GM12878 (cell line): Measurements from ENCODE around the gene MTF2. TPM values are rescaled to one million over a fixed set of nuclear protein-coding genes. Genes with fewer than 3 reads are reported as not detected.
A peak's percentile ranks its signal among the peaks of the same experiment; 100 is the strongest.

Experiments used
- ATAC-seq: fragments of 200-7000 bp; cut with Tn5 transposase; 3 replicates; pipeline ENCODE4 v1.9.1; 2020; ENCODE audit warnings: mild to moderate bottlenecking, moderate library complexity
- BruUV-seq: library from RNA; stranded (reverse); fragments of 400-500 nt; replicated peaks from 2 replicates; lab custom pipeline; 2021; lab: Mats Ljungman, UMichigan
- CTCF ChIA-PET: fragments of 300-600 bp; sonication (Branson Sonifier 250); formaldehyde crosslinking; extraction: SDS; loops from one replicate; lab custom pipeline; 2021; ENCODE audit warnings: inconsistent platforms; lab: Yijun Ruan, JAX
- POLR2A ChIA-PET: fragments of 350-600 bp; formaldehyde crosslinking; extraction: SDS; loops from one replicate; lab custom pipeline; 2021; ENCODE audit warnings: inconsistent platforms; lab: Charles Lee
- RAD21 ChIA-PET: fragments of 300-600 bp; sonication (Branson Sonifier 250); formaldehyde crosslinking; loops from one replicate; lab custom pipeline; 2023; ENCODE audit warnings: antibody characterized with exemption; ENCODE audit not compliant: unreplicated experiment; lab: Charles Lee
- SMC1A ChIA-PET: fragments of 300-600 bp; sonication (Branson Sonifier 250); formaldehyde crosslinking; loops from one replicate; lab custom pipeline; 2023; ENCODE audit not compliant: unreplicated experiment, uncharacterized antibody; lab: Charles Lee
- DNase-seq: peaks from one replicate; pipeline ENCODE4 v3.0.0-alpha.2; 2011; ENCODE audit warnings: low read depth, low spot score
- FAIRE-seq: peaks from 3 replicates; lab custom pipeline; 2011; peaks lifted over from hg19 to GRCh38; lab: Jason Lieb, UNC
- H2AFZ ChIP-seq: 2 replicates; pipeline ENCODE4 v1.6.0; 2011; ENCODE audit warnings: low read depth, low read length, control low read depth; ENCODE audit not compliant: control insufficient read depth
- H3K27ac ChIP-seq: 2 replicates; pipeline ENCODE4 v1.5.1; 2011; ENCODE audit warnings: control low read depth; ENCODE audit not compliant: control insufficient read depth, insufficient read depth
- H3K27me3 ChIP-seq, 2 experiments: replicated peaks in 1 of 2; 2 replicates each; pipeline versions ENCODE4 v1.6.0 to v1.6.1; 2011; ENCODE audit warnings: low read length in 1 of 2; ENCODE audit not compliant: control insufficient read depth in 2 of 2, insufficient read depth in 2 of 2
- H3K36me3 ChIP-seq, 2 experiments: 2 replicates each; pipeline ENCODE4 v1.5.1; 2011; ENCODE audit warnings: low read length in 1 of 2; ENCODE audit not compliant: control insufficient read depth in 2 of 2, insufficient read depth in 2 of 2
- H3K4me1 ChIP-seq: 2 replicates; pipeline ENCODE4 v1.6.1; 2011; ENCODE audit warnings: mild to moderate bottlenecking, low read length, moderate library complexity, mixed read lengths; ENCODE audit not compliant: control insufficient read depth, insufficient read depth
- H3K4me2 ChIP-seq: 2 replicates; pipeline ENCODE4 v1.6.0; 2011; ENCODE audit warnings: control low read depth; ENCODE audit not compliant: control insufficient read depth, insufficient read depth
- H3K4me3 ChIP-seq: fragments of 200-600 bp; sonication (generic); 2 replicates; pipeline ENCODE4 v1.5.1; 2016
- H3K79me2 ChIP-seq: 2 replicates; pipeline ENCODE4 v1.6.0; 2011; ENCODE audit warnings: low read length; ENCODE audit not compliant: control insufficient read depth, insufficient read depth
- H3K9ac ChIP-seq: 2 replicates; pipeline ENCODE4 v1.8.0; 2011; ENCODE audit warnings: low read length, control low read depth, mixed read lengths; ENCODE audit not compliant: control insufficient read depth, insufficient read depth
- H3K9me3 ChIP-seq: replicated peaks from 3 replicates; pipeline ENCODE4 v1.5.1; 2011; ENCODE audit warnings: mild to moderate bottlenecking, low read length; ENCODE audit not compliant: control insufficient read depth, insufficient read depth
- H4K20me1 ChIP-seq: 2 replicates; pipeline ENCODE4 v1.6.0; 2011; ENCODE audit not compliant: control insufficient read depth, insufficient read depth
- CREB1 ChIP-seq: IDR thresholded peaks from 2 replicates; pipeline ENCODE4 v1.6.1; 2012; ENCODE audit warnings: low read depth, mild to moderate bottlenecking, inconsistent platforms
- CREM ChIP-seq: IDR thresholded peaks from 2 replicates; pipeline ENCODE4 v1.6.1; 2014; ENCODE audit warnings: antibody characterized with exemption, low read depth
- EP300 ChIP-seq, 2 experiments: fragments of 150-350 bp in 1 of 2; IDR thresholded peaks; 2 replicates each; pipeline ENCODE4 v1.6.1; 2011 to 2012; ENCODE audit warnings: low read depth in 2 of 2, low read length in 2 of 2, borderline replicate concordance in 1 of 2, improper control_type of control experiment in 1 of 2, inconsistent platforms in 1 of 2; ENCODE audit not compliant: control insufficient read depth in 1 of 2
- ESRRA ChIP-seq: IDR thresholded peaks from 2 replicates; pipeline ENCODE4 v1.6.1; 2012; ENCODE audit warnings: mild to moderate bottlenecking, low read length, improper control_type of control experiment
- ETV6 ChIP-seq, 2 experiments: fragments of 450-650 bp in 1 of 2; IDR thresholded peaks in 1 of 2; conservative IDR thresholded peaks in 1 of 2; 2 replicates each; pipeline ENCODE4 v1.6.1; 2014; ENCODE audit warnings: antibody characterized with exemption in 1 of 2, borderline replicate concordance in 1 of 2, low read depth in 1 of 2, mild to moderate bottlenecking in 1 of 2, moderate library complexity in 1 of 2
- NFXL1 ChIP-seq: fragments of 450-650 bp; IDR thresholded peaks from 2 replicates; pipeline ENCODE4 v1.6.1; 2017; ENCODE audit warnings: antibody characterized with exemption, mild to moderate bottlenecking, borderline replicate concordance
- RUNX3 ChIP-seq: IDR thresholded peaks from 2 replicates; pipeline ENCODE4 v1.6.1; 2012; ENCODE audit warnings: low read length, inconsistent platforms
- SPI1 ChIP-seq: IDR thresholded peaks from 2 replicates; pipeline ENCODE4 v1.6.1; 2011; ENCODE audit warnings: low read depth, mild to moderate bottlenecking, low read length, moderate library complexity, borderline replicate concordance; ENCODE audit not compliant: insufficient read depth
- SUPT20H ChIP-seq: IDR thresholded peaks from 2 replicates; pipeline ENCODE4 v1.6.1; 2011; ENCODE audit warnings: low read depth, mild to moderate bottlenecking, low read length, moderate library complexity, borderline replicate concordance; ENCODE audit not compliant: control insufficient read depth
- WGBS: methylation state at CpG from one replicate; pipeline ENCODE4 v1.1.6; 2016; ENCODE audit warnings: low lambda C conversion rate; ENCODE audit not compliant: insufficient replicate concordance, insufficient coverage; ENCODE audit errors: missing lambda C conversion rate; 5-methylcytosine and 5-hydroxymethylcytosine counted together
- in situ Hi-C: fragments of 300-500 bp; cut with MboI; formaldehyde crosslinking; loops from 9 replicates; pipeline ENCODE4 v1.14.3; 2018; ENCODE audit warnings: mixed read lengths
- intact Hi-C: fragments of 100-400 bp; cut with micrococcal nuclease; formaldehyde crosslinking; loops from one replicate; pipeline ENCODE4 v1.14.2; 2022; ENCODE audit not compliant: unreplicated experiment
- polyA plus RNA-seq, 11 experiments: library from polyadenylated mRNA; depleted of rRNA in 4 of 11; unstranded in 6 of 11; stranded (reverse) in 5 of 11; fragments of >200 nt; fragmentation: Nextera tagmentation in 4 of 11; fragmentation: Illumina TruSeq in 1 of 11; extraction: Ambion mirVana in 4 of 11; extraction: Trizol in 1 of 11; gene quantifications; 1 replicate in 1 of 11; 2 replicates in 10 of 11; pipeline versions ENCODE4 v1.2.1 to v1.2.3, GENCODE V29; 2011 to 2016; ENCODE audit warnings: inconsistent platforms in 2 of 11, missing spikeins in 2 of 11, low read depth in 1 of 11
- total RNA-seq, 4 experiments: library from RNA; depleted of rRNA in 3 of 4; stranded (reverse); fragments of >200 nt in 3 of 4; fragmentation: Illumina TruSeq in 1 of 4; extraction: Trizol in 1 of 4; gene quantifications; 2 replicates each; pipeline versions ENCODE4 v1.2.1 to v1.2.3, GENCODE V29; 2013 to 2021
- TF ChIP-seq, protein P1 (sequence below), 3 experiments: IDR thresholded peaks in 2 of 3; conservative IDR thresholded peaks in 1 of 3; 2 replicates each; pipeline ENCODE4 v1.5.1; 2011; ENCODE audit warnings: low read depth in 3 of 3, low read length in 3 of 3, mild to moderate bottlenecking in 3 of 3, control low read depth in 2 of 3, moderate library complexity in 2 of 3, inconsistent platforms in 1 of 3, mixed read lengths in 1 of 3; ENCODE audit not compliant: control insufficient read depth in 2 of 3, insufficient read depth in 1 of 3; ENCODE audit errors: extremely low read depth in 1 of 3
- TF ChIP-seq, protein P2 (sequence below): fragments of 450-650 bp; IDR thresholded peaks from 2 replicates; pipeline ENCODE4 v1.6.1; 2017; ENCODE audit warnings: low read depth, mild to moderate bottlenecking, moderate library complexity
- TF ChIP-seq, protein P3 (sequence below): fragments of 450-650 bp; formaldehyde crosslinking; IDR thresholded peaks from 2 replicates; pipeline ENCODE4 v1.5.0; 2022; ENCODE audit warnings: mild to moderate bottlenecking, missing genetic modification characterization

MTF2 gene
- total and polyA plus RNA-seq, 10 of the 15 experiments (the other 5 are each of a cell fraction or from before 2014, with no cell fraction given) = 22.6 to 74.9 (median 42.8) TPM

DNA sequence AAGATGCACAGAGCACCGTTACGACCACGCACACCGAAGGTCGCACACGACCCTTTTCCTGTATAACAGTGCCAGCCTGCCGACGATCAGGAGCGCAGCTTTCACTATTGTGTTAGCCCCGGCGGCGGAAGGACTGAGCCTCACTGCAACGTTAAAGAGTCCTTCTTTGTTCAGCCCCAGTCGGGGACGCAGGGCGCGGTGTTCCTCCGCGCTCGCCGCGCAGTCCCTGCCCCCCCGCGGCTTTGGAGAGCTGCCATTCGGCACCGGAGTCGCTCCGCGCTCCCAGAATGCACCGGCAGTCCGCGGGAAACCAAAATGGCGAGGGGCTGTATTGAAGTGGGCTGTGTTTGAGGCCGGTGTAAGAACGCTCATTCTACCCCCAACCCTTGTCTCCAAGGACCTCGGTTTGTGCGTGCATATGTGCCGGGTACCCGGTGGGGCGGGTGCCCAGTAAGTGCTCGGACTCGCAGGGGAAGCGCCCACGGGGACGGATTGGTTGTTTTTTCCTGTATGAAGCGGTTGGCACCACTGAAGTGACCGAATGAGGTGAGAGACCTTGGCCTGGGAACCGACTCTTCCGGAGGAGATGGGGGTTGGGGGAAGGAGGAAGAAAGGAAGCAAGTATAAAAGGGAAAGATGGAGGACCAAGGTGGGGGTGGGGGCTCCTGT, at the start of gene MTF2 (continued):
- TF ChIP-seq, protein P1, sequence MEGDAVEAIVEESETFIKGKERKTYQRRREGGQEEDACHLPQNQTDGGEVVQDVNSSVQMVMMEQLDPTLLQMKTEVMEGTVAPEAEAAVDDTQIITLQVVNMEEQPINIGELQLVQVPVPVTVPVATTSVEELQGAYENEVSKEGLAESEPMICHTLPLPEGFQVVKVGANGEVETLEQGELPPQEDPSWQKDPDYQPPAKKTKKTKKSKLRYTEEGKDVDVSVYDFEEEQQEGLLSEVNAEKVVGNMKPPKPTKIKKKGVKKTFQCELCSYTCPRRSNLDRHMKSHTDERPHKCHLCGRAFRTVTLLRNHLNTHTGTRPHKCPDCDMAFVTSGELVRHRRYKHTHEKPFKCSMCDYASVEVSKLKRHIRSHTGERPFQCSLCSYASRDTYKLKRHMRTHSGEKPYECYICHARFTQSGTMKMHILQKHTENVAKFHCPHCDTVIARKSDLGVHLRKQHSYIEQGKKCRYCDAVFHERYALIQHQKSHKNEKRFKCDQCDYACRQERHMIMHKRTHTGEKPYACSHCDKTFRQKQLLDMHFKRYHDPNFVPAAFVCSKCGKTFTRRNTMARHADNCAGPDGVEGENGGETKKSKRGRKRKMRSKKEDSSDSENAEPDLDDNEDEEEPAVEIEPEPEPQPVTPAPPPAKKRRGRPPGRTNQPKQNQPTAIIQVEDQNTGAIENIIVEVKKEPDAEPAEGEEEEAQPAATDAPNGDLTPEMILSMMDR (IDR thresholded peaks at IDR 0.05 in 2 of 3, conservative IDR thresholded peaks at IDR 0.05 in 1 of 3; ENCODE audit: control insufficient read depth in 2 of 3, extremely low read depth in 1 of 3, insufficient read depth in 1 of 3, low read depth in 3 of 3, low read length in 3 of 3) = 0 out of 6 replicates have a peak, but pooled peaks of 1 of the 3 experiments have one; percentile 1
- TF ChIP-seq, protein P2, sequence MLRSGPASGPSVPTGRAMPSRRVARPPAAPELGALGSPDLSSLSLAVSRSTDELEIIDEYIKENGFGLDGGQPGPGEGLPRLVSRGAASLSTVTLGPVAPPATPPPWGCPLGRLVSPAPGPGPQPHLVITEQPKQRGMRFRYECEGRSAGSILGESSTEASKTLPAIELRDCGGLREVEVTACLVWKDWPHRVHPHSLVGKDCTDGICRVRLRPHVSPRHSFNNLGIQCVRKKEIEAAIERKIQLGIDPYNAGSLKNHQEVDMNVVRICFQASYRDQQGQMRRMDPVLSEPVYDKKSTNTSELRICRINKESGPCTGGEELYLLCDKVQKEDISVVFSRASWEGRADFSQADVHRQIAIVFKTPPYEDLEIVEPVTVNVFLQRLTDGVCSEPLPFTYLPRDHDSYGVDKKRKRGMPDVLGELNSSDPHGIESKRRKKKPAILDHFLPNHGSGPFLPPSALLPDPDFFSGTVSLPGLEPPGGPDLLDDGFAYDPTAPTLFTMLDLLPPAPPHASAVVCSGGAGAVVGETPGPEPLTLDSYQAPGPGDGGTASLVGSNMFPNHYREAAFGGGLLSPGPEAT = peak; percentile 92
- TF ChIP-seq ETV6 (conservative IDR thresholded peaks at IDR 0.05 in 1 of 2, IDR thresholded peaks at IDR 0.05 in 1 of 2; ENCODE audit: borderline replicate concordance in 1 of 2, low read depth in 1 of 2) = peak in 1 of 2 experiments; percentile 82; a peak in 2 of 4 replicates
- peak; percentile 82; the same call in 1 of the 2 replicates for TF ChIP-seq ESRRA

DNA sequence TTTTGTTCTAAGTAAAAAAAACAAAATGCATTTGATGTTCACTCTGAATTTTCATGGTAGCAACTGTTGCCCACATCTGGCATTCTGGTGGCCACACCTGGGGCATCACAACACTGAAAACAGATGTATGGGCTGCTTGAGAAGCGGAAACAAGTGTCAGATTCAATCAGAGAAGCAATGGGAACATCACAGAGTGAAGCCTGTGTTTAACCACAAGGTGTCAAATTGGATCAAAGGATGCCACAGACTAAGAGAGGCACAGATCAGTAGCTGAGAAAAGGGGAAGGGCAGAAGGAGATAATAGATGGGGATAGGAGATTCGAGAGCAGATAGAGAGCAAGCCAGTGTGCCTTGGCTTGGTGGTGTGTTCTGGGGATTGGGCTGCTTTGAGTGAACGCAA, 49.8 kb upstream of the MTF2 start:
- Histone ChIP-seq H3K9me3 (no peaks in the 10 kb centered on the region), H3K4me1 (peaks cover 19% of the 10 kb centered on the region), H2AFZ (no peak overlapping the region)

More for the DNA sequence above, 49.8 kb upstream of the MTF2 start:
- no peak overlapping the region for H3K27ac ChIP-seq
- intact Hi-C loops (no loop called here), in situ Hi-C loops (loop anchor here (5.0 kb wide), 1 partner anchor 33 kb away; no protein-coding TSS in a partner anchor)
- no peaks in the 10 kb centered on the region; a peak in 1 of 4 replicates for H3K27me3 ChIP-seq
- no peaks in the 10 kb centered on the region for H3K79me2 ChIP-seq
- SMC1A ChIA-PET = interaction anchor here (1.0 kb wide), 1 partner anchor 51 kb away, joined by 4 read pairs; no protein-coding TSS in a partner anchor
- no peaks in the 10 kb centered on the region for H4K20me1 ChIP-seq
- H3K9ac ChIP-seq = no peak overlapping the region
- FAIRE-seq (peak; percentile 13), ATAC-seq (peak; percentile 40), DNase-seq (peak; percentile 43)
- CTCF ChIA-PET = interaction anchor here (1.4 to 22.9 kb wide), 3 partner anchors 10 to 61 kb away, joined by 3 to 445 read pairs (median 3); no protein-coding TSS in a partner anchor
- POLR2A ChIA-PET = no interaction called here
- no TSS peak for BruUV-seq
- no peak overlapping the region; the same call in 1 of the 2 replicates for H3K4me2 ChIP-seq
- no peaks in the 10 kb centered on the region for H3K36me3 ChIP-seq
- H3K4me3 ChIP-seq = no peak overlapping the region
- WGBS = 65% methylated on average over 3 of the region's 3 CpGs
- TF ChIP-seq SUPT20H (no peak), RUNX3 (peak; percentile 38; the same call in 1 of the 2 replicates), CREB1 (no peak), EP300 (IDR thresholded peaks at IDR 0.05; ENCODE audit: borderline replicate concordance in 1 of 2, control insufficient read depth in 1 of 2, low read depth in 2 of 2, low read length in 2 of 2) (no peak), SPI1 (peak; percentile 7; the same call in 1 of the 2 replicates), NFXL1 (no peak), CREM (no peak)
- TF ChIP-seq, protein P3, sequence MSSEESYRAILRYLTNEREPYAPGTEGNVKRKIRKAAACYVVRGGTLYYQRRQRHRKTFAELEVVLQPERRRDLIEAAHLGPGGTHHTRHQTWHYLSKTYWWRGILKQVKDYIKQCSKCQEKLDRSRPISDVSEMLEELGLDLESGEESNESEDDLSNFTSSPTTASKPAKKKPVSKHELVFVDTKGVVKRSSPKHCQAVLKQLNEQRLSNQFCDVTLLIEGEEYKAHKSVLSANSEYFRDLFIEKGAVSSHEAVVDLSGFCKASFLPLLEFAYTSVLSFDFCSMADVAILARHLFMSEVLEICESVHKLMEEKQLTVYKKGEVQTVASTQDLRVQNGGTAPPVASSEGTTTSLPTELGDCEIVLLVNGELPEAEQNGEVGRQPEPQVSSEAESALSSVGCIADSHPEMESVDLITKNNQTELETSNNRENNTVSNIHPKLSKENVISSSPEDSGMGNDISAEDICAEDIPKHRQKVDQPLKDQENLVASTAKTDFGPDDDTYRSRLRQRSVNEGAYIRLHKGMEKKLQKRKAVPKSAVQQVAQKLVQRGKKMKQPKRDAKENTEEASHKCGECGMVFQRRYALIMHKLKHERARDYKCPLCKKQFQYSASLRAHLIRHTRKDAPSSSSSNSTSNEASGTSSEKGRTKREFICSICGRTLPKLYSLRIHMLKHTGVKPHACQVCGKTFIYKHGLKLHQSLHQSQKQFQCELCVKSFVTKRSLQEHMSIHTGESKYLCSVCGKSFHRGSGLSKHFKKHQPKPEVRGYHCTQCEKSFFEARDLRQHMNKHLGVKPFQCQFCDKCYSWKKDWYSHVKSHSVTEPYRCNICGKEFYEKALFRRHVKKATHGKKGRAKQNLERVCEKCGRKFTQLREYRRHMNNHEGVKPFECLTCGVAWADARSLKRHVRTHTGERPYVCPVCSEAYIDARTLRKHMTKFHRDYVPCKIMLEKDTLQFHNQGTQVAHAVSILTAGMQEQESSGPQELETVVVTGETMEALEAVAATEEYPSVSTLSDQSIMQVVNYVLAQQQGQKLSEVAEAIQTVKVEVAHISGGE (CRISPR knock-in tag) = no peak
- TF ChIP-seq, all 136 proteins: peak for 2
- RAD21 ChIA-PET = interaction anchor here (0.9 kb wide), 1 partner anchor 67 kb away, joined by 3 read pairs; no protein-coding TSS in a partner anchor
